Measurements from ENCODE around the gene VSIG10L2.

Gene VSIG10L2

DNA sequence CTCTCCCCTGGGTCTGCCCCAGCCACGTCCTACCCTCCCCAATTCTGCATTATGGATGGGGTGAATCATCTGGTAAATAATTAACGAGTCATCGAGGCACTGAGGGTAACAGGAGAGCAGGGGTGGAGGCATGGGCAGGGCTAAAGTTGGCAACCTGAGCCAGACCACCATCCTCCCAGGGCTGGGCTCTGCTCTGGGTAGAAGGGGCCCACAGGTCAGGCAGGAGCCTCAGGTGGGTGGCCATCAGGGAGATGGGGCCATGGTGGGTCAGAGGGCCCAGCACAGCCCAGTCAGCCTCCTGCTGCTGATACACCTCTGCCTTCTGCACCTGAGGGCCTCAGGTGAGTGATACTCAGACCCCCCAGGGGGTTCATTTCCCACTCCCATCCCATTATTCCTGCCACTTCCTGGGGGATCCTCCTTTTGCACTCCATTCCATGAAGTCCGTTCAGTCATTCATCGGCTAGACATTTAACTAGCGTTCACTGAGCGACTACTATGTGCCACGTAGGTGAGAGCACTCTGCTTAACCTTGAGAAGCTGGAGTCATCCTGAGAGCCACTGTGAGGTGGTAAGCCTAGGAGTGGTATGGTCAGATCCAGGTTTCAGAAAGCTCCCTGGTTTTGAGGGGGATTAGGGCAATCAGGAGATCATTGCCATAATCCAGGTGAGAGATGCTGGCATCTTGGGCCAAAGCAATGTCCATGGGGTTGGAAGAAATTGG is at the start of gene VSIG10L2:
TSS of gene VSIG10L2 (plus strand) at position 248 of the 724 bp plus-strand sequence. CDS start at position 260, 12 bp downstream.
- TF ChIP-seq, protein P1, sequence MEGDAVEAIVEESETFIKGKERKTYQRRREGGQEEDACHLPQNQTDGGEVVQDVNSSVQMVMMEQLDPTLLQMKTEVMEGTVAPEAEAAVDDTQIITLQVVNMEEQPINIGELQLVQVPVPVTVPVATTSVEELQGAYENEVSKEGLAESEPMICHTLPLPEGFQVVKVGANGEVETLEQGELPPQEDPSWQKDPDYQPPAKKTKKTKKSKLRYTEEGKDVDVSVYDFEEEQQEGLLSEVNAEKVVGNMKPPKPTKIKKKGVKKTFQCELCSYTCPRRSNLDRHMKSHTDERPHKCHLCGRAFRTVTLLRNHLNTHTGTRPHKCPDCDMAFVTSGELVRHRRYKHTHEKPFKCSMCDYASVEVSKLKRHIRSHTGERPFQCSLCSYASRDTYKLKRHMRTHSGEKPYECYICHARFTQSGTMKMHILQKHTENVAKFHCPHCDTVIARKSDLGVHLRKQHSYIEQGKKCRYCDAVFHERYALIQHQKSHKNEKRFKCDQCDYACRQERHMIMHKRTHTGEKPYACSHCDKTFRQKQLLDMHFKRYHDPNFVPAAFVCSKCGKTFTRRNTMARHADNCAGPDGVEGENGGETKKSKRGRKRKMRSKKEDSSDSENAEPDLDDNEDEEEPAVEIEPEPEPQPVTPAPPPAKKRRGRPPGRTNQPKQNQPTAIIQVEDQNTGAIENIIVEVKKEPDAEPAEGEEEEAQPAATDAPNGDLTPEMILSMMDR (conservative IDR thresholded peaks at IDR 0.05): no peak
- TF ChIP-seq ZFX (IDR thresholded peaks at IDR 0.05): no peak

DNA sequence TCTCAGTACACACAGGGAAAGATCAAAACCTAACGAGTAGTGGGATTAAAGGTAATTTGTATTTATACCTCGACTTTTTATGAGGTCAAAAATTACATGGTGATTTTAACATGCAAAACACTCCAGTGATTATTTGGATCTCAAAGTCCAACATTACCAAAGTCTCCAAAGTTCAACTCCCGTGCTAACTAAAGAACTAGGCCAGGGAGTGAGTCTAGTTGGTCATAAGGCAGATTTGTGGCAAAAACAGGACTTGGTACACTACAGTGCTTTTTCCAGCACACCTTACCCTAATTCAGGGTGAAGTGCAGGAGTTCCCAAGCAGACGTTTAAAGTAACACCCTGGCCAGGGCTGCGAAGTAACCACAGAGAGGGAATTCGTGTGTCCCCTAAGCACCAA is 44.0 kb upstream of the VSIG10L2 start:
- peak overlapping the region; percentile 63 for H3K27ac ChIP-seq
- no peak for TF ChIP-seq ZFX (IDR thresholded peaks at IDR 0.05)
- TF ChIP-seq, protein P1 (conservative IDR thresholded peaks at IDR 0.05): no peak

More for the DNA sequence above, at the start of gene VSIG10L2:
- no peak within 1 kb of the TSS for H3K27ac ChIP-seq

DNA sequence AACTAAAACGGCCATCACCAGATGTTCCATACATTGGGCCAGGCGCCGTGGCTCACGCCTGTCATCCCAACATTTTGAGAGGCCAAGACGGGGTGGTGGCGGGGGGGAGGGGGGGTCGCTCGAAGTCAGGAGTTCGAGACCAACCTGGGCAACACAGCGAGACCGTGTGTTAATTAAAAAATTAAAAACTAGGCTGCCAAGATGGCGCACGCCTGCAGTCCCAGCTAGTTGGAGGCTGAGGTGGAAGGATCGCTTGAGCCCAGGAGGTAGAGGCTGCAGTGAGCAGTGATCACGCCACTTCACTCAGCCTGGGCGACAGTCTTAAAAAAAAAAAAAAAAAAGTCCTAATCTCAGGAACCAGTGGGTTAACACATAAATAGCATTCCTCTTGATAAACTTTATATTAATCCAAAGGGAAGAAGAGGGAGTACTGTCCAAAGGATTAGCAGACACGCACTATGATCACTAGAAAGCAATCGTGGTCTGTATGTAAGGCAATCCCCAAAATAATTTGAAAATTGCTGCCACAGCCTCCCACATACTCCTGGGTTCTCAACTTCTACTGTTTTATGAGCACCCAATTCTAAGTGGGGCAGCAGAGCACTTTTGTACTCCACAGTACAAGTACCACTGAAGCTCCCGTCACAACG is 43.4 kb upstream of the VSIG10L2 start:
- no peak for TF ChIP-seq ZFX (IDR thresholded peaks at IDR 0.05)
- TF ChIP-seq, protein P1 (conservative IDR thresholded peaks at IDR 0.05): no peak
- H3K27ac ChIP-seq: peak overlapping the region; percentile 63

DNA sequence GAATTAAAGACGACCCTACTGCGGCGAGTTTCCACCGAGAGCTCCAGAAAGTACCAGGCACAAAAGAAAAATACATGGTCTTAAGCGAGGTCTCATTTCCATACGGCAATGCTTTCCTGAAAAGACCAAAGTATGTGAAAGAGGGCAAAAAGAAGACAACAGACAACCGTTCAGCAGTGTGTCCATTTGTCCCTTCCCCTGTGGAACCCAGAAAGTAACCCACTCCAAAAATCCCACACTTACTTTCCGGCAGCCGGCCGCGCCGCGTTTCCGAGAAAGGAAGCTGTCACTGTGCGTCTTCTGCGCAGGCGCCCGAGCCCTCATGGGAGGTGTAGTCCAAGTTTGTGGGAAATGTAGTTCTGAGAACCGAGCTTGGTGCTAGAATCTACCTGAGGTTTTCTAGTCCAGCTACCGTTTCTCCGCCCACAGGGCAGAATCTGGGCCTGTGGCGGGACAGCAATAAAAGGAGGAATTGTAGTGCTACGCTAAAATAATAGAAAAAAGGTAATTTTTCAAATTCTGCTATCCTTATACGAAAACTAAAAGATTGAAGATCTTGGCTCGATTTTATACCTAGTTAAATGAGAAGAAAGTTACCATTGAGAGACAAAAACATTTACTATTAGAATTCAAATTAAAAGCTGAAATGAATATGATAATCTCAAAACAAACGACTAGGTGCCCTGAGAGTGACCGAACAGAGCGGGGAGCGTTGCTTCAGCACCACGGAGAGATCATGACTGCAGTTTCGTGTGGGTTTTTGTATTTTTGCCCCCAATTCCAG is 42.7 kb upstream of the VSIG10L2 start, which contains the start of gene PUS3:
TSS of gene PUS3 (minus strand) at position 280 of the 784 bp plus-strand sequence. CDS start 6,922 bp downstream, outside the sequence.
- TF ChIP-seq, protein P1 (conservative IDR thresholded peaks at IDR 0.05): no peak
- TF ChIP-seq ZFX (IDR thresholded peaks at IDR 0.05): no peak
- peak within 1 kb of the TSS; percentile 63 for H3K27ac ChIP-seq

DNA sequence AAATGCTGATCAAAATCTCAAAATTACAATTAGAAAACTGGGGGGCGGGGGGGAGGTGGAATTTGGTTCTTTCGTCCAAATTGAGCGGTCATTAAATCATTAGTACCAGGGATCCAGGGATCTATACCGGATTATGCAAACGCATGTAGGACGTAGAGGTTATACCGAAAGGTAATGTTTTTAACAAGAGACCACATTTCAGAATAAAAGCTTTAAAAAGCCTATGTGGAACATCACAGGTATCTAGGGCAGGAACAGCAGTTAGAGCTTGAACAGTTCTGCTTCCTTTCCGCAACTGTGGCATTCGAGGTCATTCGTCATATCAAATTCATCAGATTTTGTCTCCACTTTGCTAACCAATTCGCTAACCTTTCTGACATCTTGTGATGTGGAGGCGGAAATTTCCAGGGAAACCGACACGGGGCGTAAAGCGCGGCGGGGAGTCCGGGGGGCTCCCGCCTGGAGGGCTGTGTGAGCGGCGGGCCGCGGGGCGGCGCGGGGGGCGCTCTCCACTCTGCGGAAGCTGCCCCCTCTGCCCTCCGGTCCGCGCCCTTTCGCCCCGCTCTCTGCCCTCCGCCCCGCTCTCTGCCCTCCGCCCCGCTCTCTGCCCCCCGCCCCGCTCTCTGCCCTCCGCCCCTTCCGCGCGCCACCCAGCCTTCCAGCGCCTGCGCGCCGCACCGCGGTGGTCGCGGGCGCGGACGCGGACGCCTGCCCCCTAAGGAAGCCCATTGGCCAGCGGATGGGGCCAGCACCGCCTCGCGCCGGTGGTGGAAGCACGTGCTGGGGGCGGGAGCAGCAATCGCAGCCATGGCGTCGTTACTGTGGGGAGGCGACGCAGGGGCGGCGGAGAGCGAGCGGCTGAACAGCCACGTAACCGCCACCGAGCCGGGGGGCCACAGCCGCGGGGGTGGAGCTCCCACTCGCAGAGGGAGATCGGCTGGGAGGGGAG is 41.9 kb upstream of the VSIG10L2 start, which contains the start of gene DDX25:
TSS of gene DDX25 (plus strand) at position 798 of the 949 bp plus-strand sequence. CDS start at position 808, 10 bp downstream.
- TF ChIP-seq, protein P1 (conservative IDR thresholded peaks at IDR 0.05): no peak
- TF ChIP-seq ZFX (IDR thresholded peaks at IDR 0.05): no peak

DNA sequence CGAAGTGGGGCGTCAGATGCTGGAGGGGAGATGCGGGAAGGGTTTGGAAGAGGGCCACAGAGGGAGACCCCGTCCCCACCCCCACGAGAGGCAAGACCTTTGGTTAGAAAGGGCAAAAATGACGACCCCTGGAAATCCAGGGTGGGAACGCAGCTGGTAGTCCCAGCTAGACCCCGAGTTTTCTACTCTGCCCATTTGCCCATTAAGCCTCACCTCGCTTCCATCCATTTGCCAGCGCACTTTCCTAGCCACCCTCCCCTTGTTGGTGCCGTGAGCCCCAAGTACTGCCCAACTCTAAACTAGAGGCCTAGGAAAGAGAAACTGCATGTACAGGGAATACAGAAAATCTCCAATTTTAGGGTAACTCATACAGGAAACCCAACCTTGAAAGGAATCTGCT is 41.2 kb upstream of the VSIG10L2 start:
- H3K27ac ChIP-seq: no peak overlapping the region
- TF ChIP-seq ZFX (IDR thresholded peaks at IDR 0.05): no peak
- TF ChIP-seq, protein P1 (conservative IDR thresholded peaks at IDR 0.05): no peak

More for the DNA sequence above, 41.9 kb upstream of the VSIG10L2 start, which contains the start of gene DDX25:
- no peak within 1 kb of the TSS for H3K27ac ChIP-seq
